GM21528 (cell line): Measurements from ENCODE around the gene RARS1.
"Not testable (repeated sequence)": the region's sequence is repeated elsewhere in the genome, so short reads cannot be mapped to it uniquely, and the experiment has no call there.

ENCODE experiments used
- ATAC-seq: cut with Tn5 transposase; IDR thresholded peaks from one replicate; pipeline ENCODE4 v1.9.1; 2021; ENCODE audit warnings: mild to moderate bottlenecking, moderate library complexity; ENCODE audit not compliant: unreplicated experiment, low FRiP score

Gene RARS1

DNA sequence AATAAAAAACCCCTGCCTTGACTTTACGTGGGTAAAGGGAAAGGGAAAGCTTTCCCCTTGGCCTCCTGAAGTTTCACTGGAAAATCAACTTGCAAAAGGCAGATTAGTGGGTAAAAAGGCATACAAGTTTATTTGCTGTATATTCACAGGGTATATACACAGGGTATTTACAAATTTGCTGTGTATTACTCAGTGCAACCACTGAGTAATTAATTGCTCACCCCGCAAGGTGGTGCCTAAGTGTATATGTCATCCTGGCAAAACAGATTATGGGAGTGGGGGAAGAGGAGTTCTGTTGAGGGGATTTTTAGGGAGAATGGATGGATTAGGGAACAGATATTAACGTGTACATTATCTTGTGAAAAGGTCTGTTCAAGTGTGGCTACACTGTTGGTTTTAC lies 7.1 kb upstream of the RARS1 start:
- no peak for ATAC-seq

- no peak for ATAC-seq
Observed at GRCh38 chr5:168480601-168481000, 5.7 kb upstream of the RARS1 start.

- ATAC-seq = peak; percentile 99
Observed at GRCh38 chr5:168481330-168481788, 4.9 kb upstream of the RARS1 start.

DNA sequence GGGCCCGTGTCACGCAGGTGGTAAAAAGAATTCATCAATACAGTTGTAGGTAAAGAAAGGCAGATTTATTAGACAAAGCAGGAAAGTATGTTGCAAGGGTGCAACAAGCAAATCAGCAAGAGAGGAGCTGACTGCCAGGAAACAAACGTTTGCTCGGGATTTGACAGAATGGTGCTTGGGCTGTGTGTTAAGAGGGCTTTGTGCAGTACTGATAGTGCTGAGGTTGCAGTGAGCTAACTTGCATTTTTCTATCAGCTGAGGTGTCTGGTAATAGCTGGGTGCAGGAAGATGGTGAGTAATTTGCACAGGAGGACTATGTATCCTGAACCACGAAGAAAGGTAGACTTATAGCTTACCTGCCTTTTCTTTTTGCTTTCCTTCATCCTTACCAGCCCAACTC lies 3.9 kb upstream of the RARS1 start:
- ATAC-seq = no peak

- ATAC-seq = no peak
Observed at GRCh38 chr5:168489059-168489458, 2.8 kb downstream of the RARS1 start.

DNA sequence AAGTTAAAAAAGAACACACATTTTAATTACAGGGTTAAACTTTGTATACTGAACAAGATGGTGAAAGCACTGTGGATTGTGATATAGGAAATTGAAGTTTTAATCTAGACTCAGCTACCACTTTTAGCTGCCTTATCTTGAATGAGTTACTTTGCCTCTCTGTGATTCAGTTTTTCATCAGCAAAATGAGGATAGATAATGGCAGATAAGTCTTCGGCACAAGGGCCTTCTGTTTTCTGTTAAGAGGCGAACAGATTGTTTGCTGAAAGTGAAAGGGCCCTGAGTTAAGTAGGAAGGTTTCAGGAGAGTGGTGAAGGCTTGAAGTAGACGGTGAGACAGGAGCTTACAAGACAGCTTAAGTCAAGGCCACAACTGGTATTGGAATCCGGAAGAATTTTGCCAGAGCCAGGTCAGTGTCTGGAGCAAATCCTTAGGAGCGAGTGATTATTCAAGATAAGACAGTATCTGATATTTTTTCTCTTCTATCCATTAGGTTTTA lies 7.8 kb downstream of the RARS1 start:
- no peak for ATAC-seq

DNA sequence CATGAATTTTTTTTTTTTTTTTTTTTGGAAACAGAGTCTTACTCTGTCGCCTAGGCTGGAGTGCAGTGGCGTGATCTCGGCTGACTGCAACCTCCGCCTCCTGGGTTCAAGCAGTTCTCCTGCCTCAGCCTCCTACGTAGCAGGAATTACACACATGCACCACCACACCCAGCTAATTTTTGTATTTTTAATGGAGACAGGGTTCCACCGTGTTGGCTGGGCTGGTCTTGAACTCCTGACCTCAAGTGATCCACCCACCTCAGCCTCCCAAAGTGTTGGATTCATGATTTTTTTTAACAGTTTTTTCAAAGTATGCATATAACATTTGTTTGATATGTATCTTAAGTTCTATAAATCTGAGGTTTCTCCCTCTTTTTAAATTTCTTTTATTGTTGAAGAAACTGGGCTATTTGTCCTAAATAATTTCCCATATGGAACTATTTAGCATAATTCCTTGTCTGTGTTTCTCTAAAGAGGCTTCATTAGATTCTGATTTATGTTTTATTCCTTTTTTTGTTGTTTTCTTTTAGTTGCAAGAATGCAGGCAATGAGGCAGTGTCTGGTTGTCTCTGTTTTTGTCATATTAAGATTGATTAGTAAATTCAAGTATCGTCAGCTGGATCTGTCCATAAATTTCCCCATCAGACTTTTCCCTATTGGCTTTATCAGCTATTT lies 16.4 kb downstream of the RARS1 start:
- ATAC-seq = no peak

DNA sequence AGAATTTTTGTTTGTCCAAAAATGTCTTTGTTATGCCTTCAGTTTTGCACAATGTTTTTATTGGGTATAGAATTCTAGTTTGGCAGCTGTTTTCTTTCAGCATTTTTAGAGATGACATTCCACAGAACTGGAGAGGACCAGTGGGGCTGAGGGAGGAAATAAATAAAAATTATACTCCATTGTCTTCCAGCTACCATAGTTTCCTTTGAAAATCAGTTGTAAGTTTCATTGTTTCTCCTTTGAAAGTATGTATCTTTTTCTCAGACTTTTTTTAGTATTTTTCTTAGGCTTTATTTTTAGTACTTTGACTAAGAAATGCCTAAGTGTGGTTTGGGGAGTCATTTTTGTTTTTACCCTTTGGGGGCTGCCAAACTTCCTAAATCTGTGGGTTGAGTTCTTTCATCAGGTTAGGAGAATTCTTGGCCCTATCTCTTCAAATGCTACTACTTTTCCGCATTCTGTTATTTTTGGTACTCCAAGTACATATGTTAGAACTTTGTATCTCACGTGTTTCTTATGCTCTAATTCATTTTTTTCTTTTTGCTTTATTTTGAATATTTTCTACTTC lies 27.7 kb downstream of the RARS1 start:
- ATAC-seq = no peak

DNA sequence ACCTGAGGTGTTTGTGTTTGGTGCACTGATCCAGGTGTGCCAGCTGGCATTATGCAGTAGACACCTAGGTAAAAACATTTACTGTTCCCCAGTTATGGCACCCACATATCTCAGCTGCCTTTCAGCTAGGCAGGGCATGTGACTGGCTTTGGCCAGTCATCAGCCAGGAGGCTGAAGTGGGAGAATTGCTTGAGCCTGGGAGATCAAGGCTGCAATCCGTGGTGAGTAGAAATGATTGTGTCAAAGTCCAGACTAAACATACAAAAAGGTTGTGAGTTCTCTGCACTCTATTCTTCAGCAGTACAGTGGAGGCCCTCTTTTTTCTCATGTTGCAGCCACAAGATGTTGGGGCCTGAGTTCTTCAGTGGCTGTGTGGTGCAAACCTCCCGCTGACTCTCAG lies 39.6 kb downstream of the RARS1 start:
- ATAC-seq = no peak

GRCh38 chr5:168527756-168528295 lies 41.6 kb downstream of the RARS1 start:
- ATAC-seq = no peak

DNA sequence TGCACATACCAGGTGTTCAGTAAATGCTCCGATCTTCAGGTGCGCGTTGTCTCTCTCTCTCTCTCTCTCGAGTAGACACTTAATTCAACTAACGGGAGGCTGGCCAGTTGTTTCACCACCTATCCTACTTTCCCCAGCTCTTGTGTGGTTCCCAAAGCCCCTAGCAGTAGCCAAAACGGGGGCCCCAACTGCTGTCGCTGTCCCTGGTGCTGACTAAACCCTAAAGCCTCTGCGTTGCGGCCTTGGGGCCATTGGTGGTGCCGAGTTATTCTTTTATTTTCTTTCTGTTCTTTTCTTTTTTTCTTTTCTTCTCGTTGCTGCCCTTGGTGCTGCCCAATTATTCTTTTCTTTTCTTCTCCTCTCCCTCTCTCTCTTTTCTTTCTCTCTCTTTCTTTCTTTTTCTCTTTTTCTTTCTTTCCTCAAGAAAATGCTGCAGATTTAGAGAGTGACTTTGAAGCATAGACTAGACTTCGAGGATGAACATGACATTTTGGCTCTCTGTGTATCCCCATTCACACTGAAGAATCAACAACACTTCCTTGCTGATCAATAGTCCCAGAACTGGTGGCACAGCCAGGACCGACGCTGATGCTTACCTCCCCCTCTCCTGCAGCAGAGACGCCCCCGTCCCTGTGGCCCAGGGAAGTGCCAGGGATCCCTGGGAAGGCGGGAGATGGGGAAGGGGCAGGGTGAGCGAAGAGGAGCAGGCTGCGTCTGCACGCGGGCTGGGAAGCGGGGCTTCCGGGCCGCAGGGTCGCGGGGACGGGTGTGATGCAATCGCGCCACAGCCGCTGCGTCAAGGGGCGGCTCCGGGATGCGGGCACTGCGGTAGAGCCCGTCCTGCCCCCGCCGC lies 42.5 kb downstream of the RARS1 start, which contains the start of gene FBLL1:
FBLL1 (plus strand) TSS at position 785 of the 853 bp plus-strand sequence. CDS start 200 bp downstream, outside the sequence.
- no peak for ATAC-seq

GRCh38 chr5:168529374-168530234 lies 43.3 kb downstream of the RARS1 start:
- ATAC-seq = no peak

- no peak for ATAC-seq
Observed at GRCh38 chr5:168530621-168531150, 44.4 kb downstream of the RARS1 start.

GRCh38 chr5:168531191-168531590 lies 44.9 kb downstream of the RARS1 start:
- ATAC-seq = no peak

DNA sequence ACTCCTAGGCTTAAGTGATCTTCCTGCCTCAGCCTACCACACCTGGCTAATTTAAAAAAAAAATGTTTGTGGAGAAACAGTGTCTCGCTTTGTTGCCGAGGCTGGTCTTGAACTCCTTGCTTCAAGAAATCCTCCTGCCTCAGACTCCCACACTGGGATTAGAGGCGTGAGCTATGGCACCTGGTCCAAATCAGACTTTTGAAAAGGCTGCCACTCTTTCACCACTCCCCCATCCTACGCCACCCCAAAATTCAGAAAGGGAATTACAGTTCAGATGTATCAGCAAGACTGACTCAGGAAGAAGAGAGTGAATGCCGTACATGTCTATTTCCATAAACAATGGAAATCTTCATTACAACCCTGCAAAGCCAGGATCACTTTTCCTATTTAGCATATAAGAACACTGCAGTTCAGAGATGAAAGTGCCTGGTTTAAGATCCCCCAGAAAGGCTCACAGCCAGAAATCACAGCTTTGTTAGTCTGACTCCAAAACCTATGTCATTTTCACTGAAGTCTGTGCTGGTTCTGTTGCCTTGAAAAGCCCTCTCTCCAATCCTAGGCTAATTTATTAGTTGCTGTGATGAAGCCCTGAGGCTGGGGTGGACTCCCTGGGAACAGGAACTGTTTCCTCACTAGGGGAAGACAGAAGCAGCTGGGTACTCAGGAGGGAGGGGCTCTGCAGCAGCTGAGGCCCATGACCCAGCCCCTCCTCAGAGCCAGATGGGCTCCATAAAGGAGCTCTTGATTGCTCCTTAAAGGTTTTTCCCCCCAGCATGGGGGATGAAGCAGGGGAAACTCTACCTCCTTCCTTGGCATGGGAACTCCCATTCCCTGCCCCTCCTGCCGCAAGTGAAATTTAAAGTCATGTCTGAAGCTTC lies 46.0 kb downstream of the RARS1 start:
- no peak for ATAC-seq

- not testable (repeated sequence) for ATAC-seq
Observed at GRCh38 chr5:168534351-168534750, 48.1 kb downstream of the RARS1 start.

DNA sequence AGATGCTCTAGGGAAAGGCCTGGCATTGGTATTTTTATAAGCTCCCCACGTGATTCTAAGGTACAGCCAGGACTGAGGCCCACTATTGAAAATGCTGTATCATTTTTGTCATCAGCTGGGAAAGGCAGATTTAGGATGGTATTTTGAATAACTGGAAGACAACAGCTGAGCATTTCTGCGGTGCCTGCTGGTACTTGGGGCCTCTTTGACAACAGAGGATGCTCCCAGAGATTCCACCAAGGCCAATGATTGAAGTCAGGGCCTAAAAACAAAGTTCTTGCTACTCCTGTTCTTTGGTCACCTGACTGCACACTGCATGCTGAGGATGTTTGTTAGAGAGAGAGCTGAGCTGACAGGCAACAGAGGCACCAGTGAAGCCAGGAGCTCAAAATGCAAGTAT lies 50.9 kb downstream of the RARS1 start:
- no peak for ATAC-seq

- ATAC-seq = no peak
Observed at GRCh38 chr5:168549554-168549953, 63.3 kb downstream of the RARS1 start.

DNA sequence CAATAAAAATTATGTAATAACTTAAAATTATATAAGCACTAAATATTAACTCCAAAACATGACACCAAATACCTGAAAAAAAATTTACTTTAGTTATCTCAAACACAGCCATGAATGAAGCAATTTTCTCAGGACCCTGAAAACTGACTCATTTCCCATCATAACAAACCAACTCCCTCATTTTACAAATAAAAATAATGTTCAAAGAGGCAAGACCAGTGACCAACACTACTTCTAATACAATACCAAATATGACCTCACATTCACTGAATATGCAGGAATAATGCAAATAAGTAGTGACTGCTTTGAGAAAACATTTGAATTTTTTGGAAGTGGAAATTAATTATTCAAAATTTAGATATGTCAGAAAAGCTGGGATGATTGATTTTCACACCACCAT lies 64.4 kb downstream of the RARS1 start:
- ATAC-seq = no peak
